CD4-positive, alpha-beta T cell (primary cell): ENCODE results near the gene POLRMT. TPM values are rescaled to one million over a fixed set of nuclear protein-coding genes. Genes with fewer than 3 reads are reported as not detected.

Experiments
- ATAC-seq: fragments of 200-7000 bp; cut with Tn5 transposase; one replicate; pipeline ENCODE4 v1.10.0; 2022; ENCODE audit warnings: mild to moderate bottlenecking; ENCODE audit not compliant: poor library complexity
- CTCF ChIA-PET: fragments of 350-600 bp; sonication (Branson Sonifier 250); formaldehyde crosslinking; loops from one replicate; lab custom pipeline; 2021; ENCODE audit warnings: antibody characterized with exemption, inconsistent platforms; lab: Charles Lee
- POLR2A ChIA-PET: fragments of 350-600 bp; sonication (Branson Sonifier 250); formaldehyde crosslinking; loops from one replicate; lab custom pipeline; 2021; ENCODE audit warnings: antibody characterized with exemption, inconsistent platforms; lab: Charles Lee
- DNase-seq, 14 experiments: peaks; one replicate each; pipeline ENCODE4 v3.0.0-alpha.2; 2013 to 2020; ENCODE audit warnings: mixed read lengths in 2 of 14
- H3K27ac ChIP-seq, 2 donors: one replicate each; pipeline versions ENCODE4 v1.5.1 to v1.7.0; 2013; ENCODE audit warnings: low read length in 2 of 2, low read depth in 1 of 2, mild to moderate bottlenecking in 1 of 2
- H3K27me3 ChIP-seq, 2 experiments: 1 replicate in 1 of 2; 2 replicates in 1 of 2; pipeline versions ENCODE4 v1.6.1 to v1.7.0; 2013; ENCODE audit warnings: low read length in 2 of 2, control low read depth in 1 of 2, mild to moderate bottlenecking in 1 of 2, moderate library complexity in 1 of 2; ENCODE audit not compliant: insufficient read depth in 2 of 2, control insufficient read depth in 1 of 2
- H3K36me3 ChIP-seq: one replicate; pipeline ENCODE4 v1.6.1; 2013; ENCODE audit warnings: low read length, control low read depth; ENCODE audit not compliant: insufficient read depth
- H3K4me1 ChIP-seq: one replicate; pipeline ENCODE4 v1.6.1; 2013; ENCODE audit warnings: low read length, control low read depth; ENCODE audit not compliant: insufficient read depth
- H3K4me3 ChIP-seq: one replicate; pipeline ENCODE4 v1.5.1; 2013; ENCODE audit warnings: mild to moderate bottlenecking, low read length, moderate library complexity
- H3K9me3 ChIP-seq, 2 experiments: 1 replicate in 1 of 2; 2 replicates in 1 of 2; pipeline versions ENCODE4 v1.6.1 to v1.7.0; 2013; ENCODE audit warnings: low read length in 2 of 2, mild to moderate bottlenecking in 2 of 2, control low read depth in 1 of 2, moderate library complexity in 1 of 2; ENCODE audit not compliant: control insufficient read depth in 1 of 2, insufficient read depth in 1 of 2
- H3K27ac Mint-ChIP-seq: one replicate; pipeline ENCODE4 v1.8.0; 2020; ENCODE audit warnings: mixed read lengths
- H3K27me3 Mint-ChIP-seq: one replicate; pipeline ENCODE4 v1.8.0; 2021; ENCODE audit warnings: mixed read lengths
- H3K36me3 Mint-ChIP-seq: one replicate; pipeline ENCODE4 v1.8.0; 2021; ENCODE audit warnings: low read depth, mixed read lengths
- H3K4me1 Mint-ChIP-seq: one replicate; pipeline ENCODE4 v1.8.0; 2021; ENCODE audit warnings: low read depth, mixed read lengths
- H3K4me3 Mint-ChIP-seq: one replicate; pipeline ENCODE4 v1.8.0; 2020; ENCODE audit warnings: mild to moderate bottlenecking, mixed read lengths
- H3K9me3 Mint-ChIP-seq: one replicate; pipeline ENCODE4 v1.8.0; 2020; ENCODE audit warnings: mixed read lengths
- CTCF ChIP-seq: fragments of 200-600 bp; IDR thresholded peaks from one replicate; pipeline ENCODE4 v1.8.0; 2022; ENCODE audit warnings: antibody characterized with exemption, mild to moderate bottlenecking
- intact Hi-C, 2 experiments: fragments of 100-400 bp; cut with DNase I in 1 of 2; cut with micrococcal nuclease in 1 of 2; formaldehyde crosslinking; loops; one replicate each; pipeline versions ENCODE4 v1.15.1 to v1.9.0; 2023 to 2025; cut with DNase I, micrococcal nuclease
- total RNA-seq, 174 experiments: library from RNA in 2 of 174; stranded (reverse) in 2 of 174; gene quantifications; one replicate each; pipeline ENCODE4 v1.2.3 and lab custom pipeline; 2021 to 2026

POLRMT gene
- total RNA-seq, 2 experiments from 2014 or later, result 54.4 to 56.2 TPM

- H3K9me3 ChIP-seq, result peaks cover 0 to 9% of the 10 kb centered on the region in 2 experiments
- Mint-ChIP-seq H3K4me1 (no peaks in the 10 kb centered on the region), H3K9me3 (no peaks in the 10 kb centered on the region), H3K36me3 (no peaks in the 10 kb centered on the region), H3K27ac (no peak overlapping the region), H3K27me3 (peaks cover 6% of the 10 kb centered on the region), H3K4me3 (no peak overlapping the region)
- no peak for ATAC-seq
- no peaks in the 10 kb centered on the region for H3K4me1 ChIP-seq
- H3K4me3 ChIP-seq, result no peak overlapping the region
- no peaks in the 10 kb centered on the region for H3K36me3 ChIP-seq
- ChIA-PET CTCF (no interaction called here), POLR2A (no interaction called here)
- no peak overlapping the region for H3K27ac ChIP-seq
- intact Hi-C loops, result no loop called here
- DNase-seq, result no peak
- no peak for TF ChIP-seq CTCF
- no peaks in the 10 kb centered on the region for H3K27me3 ChIP-seq
These were observed 35.7 kb downstream of the POLRMT start for GRCh38 chr19:597406-598315.

GRCh38 chr19:596263-596655 is 37.1 kb downstream of the POLRMT start:
- no peaks in the 10 kb centered on the region for H3K36me3 Mint-ChIP-seq
- no peaks in the 10 kb centered on the region for H3K4me1 Mint-ChIP-seq
- CTCF ChIA-PET, result no interaction called here
- H3K4me1 ChIP-seq, result peaks cover 5% of the 10 kb centered on the region
- peaks cover 7% of the 10 kb centered on the region for H3K27me3 Mint-ChIP-seq
- H3K9me3 Mint-ChIP-seq, result no peaks in the 10 kb centered on the region
- no peak for DNase-seq
- H3K27ac Mint-ChIP-seq, result no peak overlapping the region
- intact Hi-C loops, result no loop called here
- no peak for ATAC-seq
- H3K9me3 ChIP-seq, result peaks cover 0 to 12% of the 10 kb centered on the region in 2 experiments
- no peak overlapping the region for H3K27ac ChIP-seq
- POLR2A ChIA-PET, result no interaction called here
- no peak overlapping the region for H3K4me3 Mint-ChIP-seq
- no peak for TF ChIP-seq CTCF
- peaks cover 7 to 8% of the 10 kb centered on the region in 2 experiments for H3K27me3 ChIP-seq
- no peak overlapping the region for H3K4me3 ChIP-seq
- no peaks in the 10 kb centered on the region for H3K36me3 ChIP-seq

- H3K36me3 Mint-ChIP-seq, result no peaks in the 10 kb centered on the region
- ATAC-seq (no peak), DNase-seq (no peak)
- H3K27ac ChIP-seq, result no peak overlapping the region
- H3K4me1 ChIP-seq, result peaks cover 11% of the 10 kb centered on the region
- intact Hi-C loops, result no loop called here
- H3K4me3 ChIP-seq, result no peak overlapping the region
- no peak for TF ChIP-seq CTCF
- H3K4me1 Mint-ChIP-seq, result no peaks in the 10 kb centered on the region
- peaks cover 10% of the 10 kb centered on the region for H3K27me3 Mint-ChIP-seq
- ChIA-PET CTCF (no interaction called here), POLR2A (no interaction called here)
- no peaks in the 10 kb centered on the region for H3K36me3 ChIP-seq
- H3K27ac Mint-ChIP-seq, result no peak overlapping the region
- H3K9me3 Mint-ChIP-seq, result no peaks in the 10 kb centered on the region
- H3K27me3 ChIP-seq, result peaks cover 10 to 14% of the 10 kb centered on the region in 2 experiments
- peaks cover 0 to 15% of the 10 kb centered on the region in 2 experiments for H3K9me3 ChIP-seq
- H3K4me3 Mint-ChIP-seq, result no peak overlapping the region
These were observed 37.7 kb downstream of the POLRMT start for GRCh38 chr19:595326-596262.
